Measurements from ENCODE around the gene EGR1. TPM values are rescaled to one million over a fixed set of nuclear protein-coding genes. Genes with fewer than 3 reads are reported as not detected.

Gene EGR1
- total RNA-seq, 2 donors from 2014 or later: 9.9 to 14.2 TPM

- Histone ChIP-seq H3K36me3 (ENCODE audit: control insufficient read depth, insufficient read depth, low read length) (peaks cover 75% of the 10 kb centered on the region), H3K9me3 (ENCODE audit: control insufficient read depth, low read length) (no peaks in the 10 kb centered on the region), H3K27ac (ENCODE audit: low read depth, low read length) (no peak overlapping the region), H3K9ac (ENCODE audit: extremely low read depth, low read length, poor library complexity, severe bottlenecking) (no peak overlapping the region), H3K4me1 (ENCODE audit: control insufficient read depth, insufficient read depth, low read length) (no peaks in the 10 kb centered on the region), H3K4me3 (ENCODE audit: low read length) (no peak overlapping the region), H3K27me3 (ENCODE audit: control insufficient read depth, insufficient read depth, low read length, poor library complexity, severe bottlenecking) (no peaks in the 10 kb centered on the region)
- no peaks in the 10 kb centered on the region for H3K27me3 Mint-ChIP-seq (ENCODE audit: insufficient read depth)
- no peak for TF ChIP-seq CTCF (conservative IDR thresholded peaks at IDR 0.05)
- H3K9me3 Mint-ChIP-seq: no peaks in the 10 kb centered on the region
- H3K36me3 Mint-ChIP-seq (ENCODE audit: low read depth): peaks cover 64% of the 10 kb centered on the region
- no peak overlapping the region for H3K4me3 Mint-ChIP-seq
- peaks cover 5% of the 10 kb centered on the region for H3K4me1 Mint-ChIP-seq
- 97 to 100% methylated on average over 3 to 4 of the region's 4 CpGs for WGBS, 2 experiments (ENCODE audit: insufficient coverage in 1 of 2, insufficient read length in 1 of 2)
- H3K27ac Mint-ChIP-seq: no peak overlapping the region
- no peak for DNase-seq
Measured at GRCh38 chr5:138517437-138517836, 52.2 kb downstream of the EGR1 start.

Other genes starting within 250 kb of the EGR1 start
- gene GFRA3, start 190.9 kb upstream of the EGR1 start, total RNA-seq: under 1 TPM in 1 of 2 donors, not detected in 1; 0.13 TPM
- 10 to 100 TPM; 14.8 to 30.6 TPM for gene CDC25C, start 133.7 kb upstream of the EGR1 start, total RNA-seq
- gene FAM53C, start 127.2 kb upstream of the EGR1 start, total RNA-seq: 10 to 100 TPM; 41.6 to 46.4 TPM
- gene KDM3B, start 112.8 kb upstream of the EGR1 start, total RNA-seq: 100 to 1,000 TPM in 1 of 2 donors, 10 to 100 TPM in 1; 98.2 to 104 TPM
- 10 to 100 TPM; 17.7 to 26.9 TPM for gene REEP2, start 26.4 kb upstream of the EGR1 start, total RNA-seq
- 100 to 1,000 TPM; 106 to 109 TPM for gene ETF1, start 77.8 kb downstream of the EGR1 start, total RNA-seq
- 100 to 1,000 TPM; 201 to 212 TPM for gene HSPA9, start 109.9 kb downstream of the EGR1 start, total RNA-seq